ENCODE data around the gene GRID1.

GRID1 gene

DNA sequence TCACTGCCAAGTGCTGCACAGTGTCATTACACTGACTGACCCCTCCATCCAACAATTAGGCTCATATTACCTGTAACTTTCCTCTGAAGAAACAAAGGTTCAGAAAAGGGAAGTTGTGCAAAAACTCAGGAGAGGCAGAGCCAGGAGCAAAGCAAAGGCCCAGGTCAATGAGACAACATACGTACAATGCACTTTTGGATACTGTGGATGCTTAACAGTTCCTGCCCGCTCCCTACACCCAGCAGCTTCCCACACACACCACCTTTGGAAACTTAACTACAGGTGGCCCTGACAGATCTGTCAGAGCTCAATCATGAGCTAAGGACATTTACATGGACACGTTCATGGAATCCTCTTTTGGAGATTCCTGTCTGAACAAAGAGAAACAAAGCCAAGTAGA, 515.9 kb downstream of the GRID1 start:
- ChIA-PET POLR2A (no interaction called here), CTCF (interaction anchor here (0.6 kb wide), 2 partner anchors 47 to 111 kb away, joined by 3 read pairs; no protein-coding TSS in a partner anchor)
- H3K9me3 ChIP-seq (ENCODE audit: control insufficient read depth, insufficient read depth, low read depth, low read length) = no peaks in the 10 kb centered on the region
- no peaks in the 10 kb centered on the region for H3K36me3 ChIP-seq (ENCODE audit: control insufficient read depth in 2 of 2, insufficient read depth in 1 of 2, low read length in 2 of 2)
- TF ChIP-seq ZNF133 (tag by site-specific recombination; IDR thresholded peaks at IDR 0.05) (peak; percentile 98), GLIS1 (tag by site-specific recombination; IDR thresholded peaks at IDR 0.05) (no peak), TRIM28 (IDR thresholded peaks at IDR 0.05; ENCODE audit: borderline replicate concordance, low read length) (peak; percentile 68; the same call in 1 of the 2 replicates), SETDB1 (IDR thresholded peaks at IDR 0.05; ENCODE audit: insufficient read length, low read length) (peak; percentile 47), ZNF211 (tag by site-specific recombination; IDR thresholded peaks at IDR 0.05; ENCODE audit: low read depth) (no peak), ZNF157 (tag by site-specific recombination; IDR thresholded peaks at IDR 0.05) (no peak)
- TF ChIP-seq, protein P1, sequence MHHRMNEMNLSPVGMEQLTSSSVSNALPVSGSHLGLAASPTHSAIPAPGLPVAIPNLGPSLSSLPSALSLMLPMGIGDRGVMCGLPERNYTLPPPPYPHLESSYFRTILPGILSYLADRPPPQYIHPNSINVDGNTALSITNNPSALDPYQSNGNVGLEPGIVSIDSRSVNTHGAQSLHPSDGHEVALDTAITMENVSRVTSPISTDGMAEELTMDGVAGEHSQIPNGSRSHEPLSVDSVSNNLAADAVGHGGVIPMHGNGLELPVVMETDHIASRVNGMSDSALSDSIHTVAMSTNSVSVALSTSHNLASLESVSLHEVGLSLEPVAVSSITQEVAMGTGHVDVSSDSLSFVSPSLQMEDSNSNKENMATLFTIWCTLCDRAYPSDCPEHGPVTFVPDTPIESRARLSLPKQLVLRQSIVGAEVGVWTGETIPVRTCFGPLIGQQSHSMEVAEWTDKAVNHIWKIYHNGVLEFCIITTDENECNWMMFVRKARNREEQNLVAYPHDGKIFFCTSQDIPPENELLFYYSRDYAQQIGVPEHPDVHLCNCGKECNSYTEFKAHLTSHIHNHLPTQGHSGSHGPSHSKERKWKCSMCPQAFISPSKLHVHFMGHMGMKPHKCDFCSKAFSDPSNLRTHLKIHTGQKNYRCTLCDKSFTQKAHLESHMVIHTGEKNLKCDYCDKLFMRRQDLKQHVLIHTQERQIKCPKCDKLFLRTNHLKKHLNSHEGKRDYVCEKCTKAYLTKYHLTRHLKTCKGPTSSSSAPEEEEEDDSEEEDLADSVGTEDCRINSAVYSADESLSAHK (tag by site-specific recombination; IDR thresholded peaks at IDR 0.05) = no peak
- no peak overlapping the region for H3K27ac ChIP-seq (ENCODE audit: extremely low read depth, low read depth, low read length)
- 0 out of 2 replicates have a peak, but pooled peaks cover 8% of the 10 kb centered on the region for H3K4me1 ChIP-seq (ENCODE audit: control insufficient read depth, insufficient read depth, low read length)
- no peak overlapping the region for H3K4me3 ChIP-seq (ENCODE audit: low read depth, low read length)

DNA sequence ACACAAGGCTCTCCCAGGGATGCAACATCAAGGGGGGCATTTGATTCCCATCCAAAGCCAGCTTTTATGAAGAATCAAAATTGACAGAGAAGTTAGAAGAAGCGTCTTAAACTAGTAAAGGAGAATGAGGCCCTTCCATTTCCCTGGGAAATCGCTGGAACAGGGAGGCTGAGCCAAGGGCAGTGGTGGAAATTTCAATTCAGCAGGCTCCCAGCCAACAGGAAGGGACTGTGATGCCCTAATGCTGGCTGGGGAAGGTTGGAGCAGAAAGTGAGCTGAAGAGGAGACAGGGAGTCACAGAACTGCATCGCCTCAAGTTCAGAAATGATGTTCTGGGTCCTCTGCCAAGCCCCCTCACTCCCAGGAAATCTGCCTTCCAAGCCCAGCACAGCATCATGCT, 517.3 kb downstream of the GRID1 start:
- H3K9me3 ChIP-seq (ENCODE audit: control insufficient read depth, insufficient read depth, low read depth, low read length) = no peaks in the 10 kb centered on the region
- TF ChIP-seq KLF9 (tag by site-specific recombination; IDR thresholded peaks at IDR 0.05; ENCODE audit: low read depth) (no peak), ZNF239 (tag by site-specific recombination; IDR thresholded peaks at IDR 0.05) (no peak), ZNF621 (tag by site-specific recombination; IDR thresholded peaks at IDR 0.05) (no peak), ZNF2 (tag by site-specific recombination; IDR thresholded peaks at IDR 0.05) (no peak), ZNF629 (tag by site-specific recombination; IDR thresholded peaks at IDR 0.05) (no peak), ZNF292 (tag by site-specific recombination; IDR thresholded peaks at IDR 0.05; ENCODE audit: borderline replicate concordance, low read depth) (no peak)
- 0 out of 2 replicates have a peak, but pooled peaks cover 8% of the 10 kb centered on the region for H3K4me1 ChIP-seq (ENCODE audit: control insufficient read depth, insufficient read depth, low read length)
- no peaks in the 10 kb centered on the region for H3K36me3 ChIP-seq (ENCODE audit: control insufficient read depth in 2 of 2, insufficient read depth in 1 of 2, low read length in 2 of 2)
- H3K27ac ChIP-seq (ENCODE audit: extremely low read depth, low read depth, low read length) = no peak overlapping the region
- POLR2A ChIA-PET = no interaction called here
- no peak overlapping the region for H3K4me3 ChIP-seq (ENCODE audit: low read depth, low read length)
- CTCF ChIA-PET = no interaction called here

DNA sequence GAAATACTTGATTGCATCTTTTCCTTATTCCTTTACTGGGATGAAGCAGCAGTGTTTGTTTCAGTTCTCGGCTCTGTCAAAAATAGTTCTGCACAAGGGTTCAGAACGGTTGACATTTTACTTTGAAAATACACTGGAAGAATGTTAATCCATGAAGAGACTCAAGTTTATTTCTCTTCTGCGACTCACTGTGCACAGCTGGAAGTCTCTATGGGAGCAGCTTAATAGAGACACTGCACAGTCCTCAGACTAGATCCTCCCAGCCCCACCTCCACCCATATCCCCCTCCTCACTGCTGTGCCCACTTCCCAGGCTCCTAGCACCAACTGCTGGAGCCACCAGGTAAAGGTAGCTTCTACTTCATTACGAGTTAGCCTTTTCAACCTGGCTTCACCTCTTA, 517.8 kb downstream of the GRID1 start:
- no peak overlapping the region for H3K4me3 ChIP-seq (ENCODE audit: low read depth, low read length)
- TF ChIP-seq YY2 (tag by site-specific recombination; IDR thresholded peaks at IDR 0.05) (no peak), GLIS2 (tag by site-specific recombination; IDR thresholded peaks at IDR 0.05) (no peak), ZFP37 (tag by site-specific recombination; IDR thresholded peaks at IDR 0.05) (no peak), ZNF433 (tag by site-specific recombination; IDR thresholded peaks at IDR 0.05; ENCODE audit: low read depth) (no peak), ZNF830 (tag by site-specific recombination; IDR thresholded peaks at IDR 0.05; ENCODE audit: low read depth) (no peak), ZNF600 (tag by site-specific recombination; IDR thresholded peaks at IDR 0.05) (no peak), ZNF292 (tag by site-specific recombination; IDR thresholded peaks at IDR 0.05; ENCODE audit: borderline replicate concordance, low read depth) (no peak), MZF1 (tag by site-specific recombination; IDR thresholded peaks at IDR 0.05; ENCODE audit: borderline replicate concordance) (no peak), ZNF175 (tag by site-specific recombination; IDR thresholded peaks at IDR 0.05) (no peak), ZNF184 (tag by site-specific recombination; IDR thresholded peaks at IDR 0.05) (no peak), ZNF621 (tag by site-specific recombination; IDR thresholded peaks at IDR 0.05) (no peak), ZNF785 (tag by site-specific recombination; IDR thresholded peaks at IDR 0.05) (no peak), ZNF140 (tag by site-specific recombination; IDR thresholded peaks at IDR 0.05) (no peak)
- TF ChIP-seq, protein P2, sequence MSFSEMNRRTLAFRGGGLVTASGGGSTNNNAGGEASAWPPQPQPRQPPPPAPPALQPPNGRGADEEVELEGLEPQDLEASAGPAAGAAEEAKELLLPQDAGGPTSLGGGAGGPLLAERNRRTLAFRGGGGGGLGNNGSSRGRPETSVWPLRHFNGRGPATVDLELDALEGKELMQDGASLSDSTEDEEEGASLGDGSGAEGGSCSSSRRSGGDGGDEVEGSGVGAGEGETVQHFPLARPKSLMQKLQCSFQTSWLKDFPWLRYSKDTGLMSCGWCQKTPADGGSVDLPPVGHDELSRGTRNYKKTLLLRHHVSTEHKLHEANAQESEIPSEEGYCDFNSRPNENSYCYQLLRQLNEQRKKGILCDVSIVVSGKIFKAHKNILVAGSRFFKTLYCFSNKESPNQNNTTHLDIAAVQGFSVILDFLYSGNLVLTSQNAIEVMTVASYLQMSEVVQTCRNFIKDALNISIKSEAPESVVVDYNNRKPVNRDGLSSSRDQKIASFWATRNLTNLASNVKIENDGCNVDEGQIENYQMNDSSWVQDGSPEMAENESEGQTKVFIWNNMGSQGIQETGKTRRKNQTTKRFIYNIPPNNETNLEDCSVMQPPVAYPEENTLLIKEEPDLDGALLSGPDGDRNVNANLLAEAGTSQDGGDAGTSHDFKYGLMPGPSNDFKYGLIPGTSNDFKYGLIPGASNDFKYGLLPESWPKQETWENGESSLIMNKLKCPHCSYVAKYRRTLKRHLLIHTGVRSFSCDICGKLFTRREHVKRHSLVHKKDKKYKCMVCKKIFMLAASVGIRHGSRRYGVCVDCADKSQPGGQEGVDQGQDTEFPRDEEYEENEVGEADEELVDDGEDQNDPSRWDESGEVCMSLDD (tag by site-specific recombination; IDR thresholded peaks at IDR 0.05) = no peak
- CTCF ChIA-PET = no interaction called here
- H3K4me1 ChIP-seq (ENCODE audit: control insufficient read depth, insufficient read depth, low read length) = 0 out of 2 replicates have a peak, but pooled peaks cover 8% of the 10 kb centered on the region
- POLR2A ChIA-PET = no interaction called here
- H3K36me3 ChIP-seq (ENCODE audit: control insufficient read depth in 2 of 2, insufficient read depth in 1 of 2, low read length in 2 of 2) = no peaks in the 10 kb centered on the region
- H3K9me3 ChIP-seq (ENCODE audit: control insufficient read depth, insufficient read depth, low read depth, low read length) = no peaks in the 10 kb centered on the region
- H3K27ac ChIP-seq (ENCODE audit: extremely low read depth, low read depth, low read length) = no peak overlapping the region
